Gastrocnemius medialis (tissue), 4 donors: ENCODE results near the gene EPAS1.

Experiments used
- CTCF ChIP-seq, 5 experiments: fragments of 450-650 bp in 3 of 5; fragments of 200-600 bp in 2 of 5; sonication (generic) in 2 of 5; IDR thresholded peaks in 4 of 5; conservative IDR thresholded peaks in 1 of 5; 1 replicate in 4 of 5; 2 replicates in 1 of 5; pipeline ENCODE4 v1.5.1; 2016 to 2019; ENCODE audit warnings: antibody characterized with exemption in 5 of 5, mild to moderate bottlenecking in 3 of 5, moderate library complexity in 3 of 5
- POLR2A ChIP-seq, 2 donors: fragments of 450-650 bp; IDR thresholded peaks; one replicate each; pipeline ENCODE4 v1.6.1; 2017; ENCODE audit warnings: antibody characterized with exemption in 2 of 2, mild to moderate bottlenecking in 2 of 2, moderate library complexity in 2 of 2

- TF ChIP-seq POLR2A (IDR thresholded peaks at IDR 0.05) (no peak), CTCF (IDR thresholded peaks at IDR 0.05 in 4 of 5, conservative IDR thresholded peaks at IDR 0.05 in 1 of 5) (no peak)
Observed at GRCh38 chr2:46303822-46304221, 6.6 kb downstream of the EPAS1 start.
